ENCODE data around the gene ACTG1. TPM values are rescaled to one million over a fixed set of nuclear protein-coding genes. Genes with fewer than 3 reads are reported as not detected.

The ACTG1 gene
- total and polyA plus RNA-seq, 9 of the 15 experiments (the other 6 are each of a cell fraction or from before 2014, with no cell fraction given): 224 to 1,775 (median 568) TPM

GRCh38 chr17:81509207-81509971, 3.2 kb downstream of the ACTG1 start (continued):
- TF ChIP-seq ZFP1 (CRISPR knock-in tag; IDR thresholded peaks at IDR 0.05) (no peak), CREM (IDR thresholded peaks at IDR 0.05; ENCODE audit: low read depth) (no peak), IRF2 (CRISPR knock-in tag; IDR thresholded peaks at IDR 0.05) (no peak), AFF4 (CRISPR knock-in tag; IDR thresholded peaks at IDR 0.05) (peak; percentile 83; the same call in 1 of the 2 replicates), ZNF655 (CRISPR knock-in tag; IDR thresholded peaks at IDR 0.05) (no peak), SRF (CRISPR knock-in tag; IDR thresholded peaks at IDR 0.05) (0 out of 4 replicates have a peak, but pooled peaks of 1 of the 2 experiments have one; percentile 10), SREBF2 (CRISPR knock-in tag; IDR thresholded peaks at IDR 0.05) (no peak), PTTG1 (tag; IDR thresholded peaks at IDR 0.05; ENCODE audit: low read depth) (no peak), HOXB6 (CRISPR knock-in tag; IDR thresholded peaks at IDR 0.05; ENCODE audit: borderline replicate concordance) (no peak), PTRF (tag; IDR thresholded peaks at IDR 0.05) (no peak), PYGO2 (tag; IDR thresholded peaks at IDR 0.05) (no peak), RBM39 (optimal IDR thresholded peaks at IDR 0.05; ENCODE audit: low read depth, low read length) (no peak), ADNP (tag; IDR thresholded peaks at IDR 0.05) (no peak), COPS2 (conservative IDR thresholded peaks at IDR 0.05) (no peak), ZBTB12 (CRISPR knock-in tag; IDR thresholded peaks at IDR 0.05) (no peak), ZNF140 (CRISPR knock-in tag; IDR thresholded peaks at IDR 0.05) (no peak), DDX20 (tag; IDR thresholded peaks at IDR 0.05; ENCODE audit: low read depth) (no peak), TRIM24 (IDR thresholded peaks at IDR 0.05) (no peak), ZNF445 (CRISPR knock-in tag; IDR thresholded peaks at IDR 0.05; ENCODE audit: low read depth) (no peak), SIN3B (IDR thresholded peaks at IDR 0.05; ENCODE audit: low read depth) (no peak), GABPB1 (CRISPR knock-in tag; IDR thresholded peaks at IDR 0.05) (no peak), PREB (CRISPR knock-in tag; IDR thresholded peaks at IDR 0.05) (no peak), PHTF2 (CRISPR knock-in tag; IDR thresholded peaks at IDR 0.05) (no peak)

Measured in K562 (cell line).